ENCODE results near the gene FBP1.

FBP1 gene

GRCh38 chr9:94656200-94656599, 16.9 kb upstream of the FBP1 start:
- DNase-seq (ENCODE audit: low spot score) = no peak

GRCh38 chr9:94655739-94656138, 16.4 kb upstream of the FBP1 start:
- DNase-seq (ENCODE audit: low spot score) = no peak

GRCh38 chr9:94654165-94654894, 15.0 kb upstream of the FBP1 start:
- DNase-seq (ENCODE audit: low spot score) = no peak

GRCh38 chr9:94650949-94651348, 11.6 kb upstream of the FBP1 start:
- DNase-seq (ENCODE audit: low spot score) = no peak

- no peak for DNase-seq (ENCODE audit: low spot score)
Observed at GRCh38 chr9:94649100-94649819, 9.9 kb upstream of the FBP1 start.

GRCh38 chr9:94648185-94648584, 8.9 kb upstream of the FBP1 start:
- DNase-seq (ENCODE audit: low spot score) = no peak

- DNase-seq (ENCODE audit: low spot score) = no peak
Observed at GRCh38 chr9:94645901-94646300, 6.6 kb upstream of the FBP1 start.

- no peak for DNase-seq (ENCODE audit: low spot score)
Observed at GRCh38 chr9:94644543-94644942, 5.2 kb upstream of the FBP1 start.

- no peak for DNase-seq (ENCODE audit: low spot score)
Observed at GRCh38 chr9:94643741-94644140, 4.4 kb upstream of the FBP1 start.

GRCh38 chr9:94643176-94643575, 3.9 kb upstream of the FBP1 start:
- DNase-seq (ENCODE audit: low spot score) = no peak

- DNase-seq (ENCODE audit: low spot score) = no peak
Observed at GRCh38 chr9:94642501-94642900, 3.2 kb upstream of the FBP1 start.

GRCh38 chr9:94639999-94640376, 670 bp upstream of the FBP1 start:
- DNase-seq (ENCODE audit: low spot score) = no peak

GRCh38 chr9:94638335-94639060, 820 bp downstream of the FBP1 start:
- no peak for DNase-seq (ENCODE audit: low spot score)

- no peak for DNase-seq (ENCODE audit: low spot score)
Observed at GRCh38 chr9:94632737-94633136, 6.6 kb downstream of the FBP1 start.

- no peak for DNase-seq (ENCODE audit: low spot score)
Observed at GRCh38 chr9:94631599-94631998, 7.7 kb downstream of the FBP1 start.

- DNase-seq (ENCODE audit: low spot score) = no peak
Observed at GRCh38 chr9:94630833-94631232, 8.5 kb downstream of the FBP1 start.

GRCh38 chr9:94630281-94630680, 9.0 kb downstream of the FBP1 start:
- no peak for DNase-seq (ENCODE audit: low spot score)

GRCh38 chr9:94627287-94627686, 12.0 kb downstream of the FBP1 start:
- no peak for DNase-seq (ENCODE audit: low spot score)

- DNase-seq (ENCODE audit: low spot score) = no peak
Observed at GRCh38 chr9:94625835-94626234, 13.5 kb downstream of the FBP1 start.

- no peak for DNase-seq (ENCODE audit: low spot score)
Observed at GRCh38 chr9:94624629-94625028, 14.7 kb downstream of the FBP1 start.

GRCh38 chr9:94623253-94623652, 16.1 kb downstream of the FBP1 start:
- no peak for DNase-seq (ENCODE audit: low spot score)

GRCh38 chr9:94622087-94622800, 17.1 kb downstream of the FBP1 start:
- DNase-seq (ENCODE audit: low spot score) = no peak
